C4-2B (cell line): Measurements from ENCODE around the gene REST.

Experiments used
- CTCF ChIP-seq: fragments of 450-650 bp; conservative IDR thresholded peaks from 2 replicates; pipeline ENCODE4 v1.5.1; 2017; ENCODE audit warnings: mild to moderate bottlenecking
- ZFX ChIP-seq: fragments of 450-650 bp; IDR thresholded peaks from 2 replicates; pipeline ENCODE4 v1.6.1; 2017

GRCh38 chr4:56981795-56982201, 74.1 kb downstream of the REST start:
- no peak for TF ChIP-seq CTCF
- TF ChIP-seq ZFX = no peak
